DMS153 treated with DMSO at 0.1 percent for 48 hours (cell line): ENCODE data around the gene BNIP3.
A peak's percentile ranks its signal among the peaks of the same experiment; 100 is the strongest.

Experiments used
- DNase-seq: peaks from one replicate; lab custom pipeline; 2025; ENCODE audit not compliant: unreplicated experiment; lab: John Stamatoyannopoulos, UW

The BNIP3 gene, protein sequence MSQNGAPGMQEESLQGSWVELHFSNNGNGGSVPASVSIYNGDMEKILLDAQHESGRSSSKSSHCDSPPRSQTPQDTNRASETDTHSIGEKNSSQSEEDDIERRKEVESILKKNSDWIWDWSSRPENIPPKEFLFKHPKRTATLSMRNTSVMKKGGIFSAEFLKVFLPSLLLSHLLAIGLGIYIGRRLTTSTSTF

DNA sequence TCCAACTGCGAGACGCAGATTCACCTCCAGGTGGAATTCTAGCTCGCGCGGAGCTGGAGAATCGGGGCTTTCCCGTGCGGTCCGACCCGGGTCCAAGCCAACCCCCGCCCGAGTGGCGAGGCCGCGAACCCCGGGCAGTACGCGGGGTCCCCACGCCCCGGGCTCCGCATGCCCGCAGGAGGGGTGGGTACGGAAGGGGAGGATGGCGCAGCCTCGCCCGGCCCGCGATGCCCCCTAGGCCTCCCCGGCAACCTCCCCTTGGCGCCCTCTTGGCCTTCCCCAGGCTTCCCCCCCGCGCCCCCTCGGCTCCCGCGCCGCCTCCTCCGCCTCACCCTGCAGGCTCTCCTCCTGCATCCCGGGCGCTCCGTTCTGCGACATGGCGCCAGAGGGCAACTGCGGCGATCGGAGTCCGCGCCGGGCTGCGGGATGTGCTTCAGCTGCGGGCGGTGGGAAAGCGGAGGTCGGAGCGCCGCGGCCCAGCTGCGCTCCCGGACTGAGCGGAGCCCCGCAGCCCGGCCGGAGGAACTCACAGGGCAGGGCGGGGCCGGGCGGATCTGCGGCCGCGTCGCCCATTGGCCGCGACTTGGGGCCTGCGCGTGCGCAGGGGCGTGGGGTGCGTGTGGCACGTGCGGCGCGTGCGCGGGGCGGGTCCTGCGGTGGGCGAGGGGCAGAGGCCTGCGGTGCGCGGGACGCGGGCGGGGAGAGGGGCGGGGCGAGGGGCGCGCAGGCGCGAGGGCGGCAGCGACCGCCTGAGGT lies at the start of gene BNIP3:
Gene BNIP3, minus strand, starts transcription at position 495 of the 756 bp plus-strand sequence. Its CDS starts 117 bp downstream, at position 378.
- DNase-seq: peak; percentile 86

DNA sequence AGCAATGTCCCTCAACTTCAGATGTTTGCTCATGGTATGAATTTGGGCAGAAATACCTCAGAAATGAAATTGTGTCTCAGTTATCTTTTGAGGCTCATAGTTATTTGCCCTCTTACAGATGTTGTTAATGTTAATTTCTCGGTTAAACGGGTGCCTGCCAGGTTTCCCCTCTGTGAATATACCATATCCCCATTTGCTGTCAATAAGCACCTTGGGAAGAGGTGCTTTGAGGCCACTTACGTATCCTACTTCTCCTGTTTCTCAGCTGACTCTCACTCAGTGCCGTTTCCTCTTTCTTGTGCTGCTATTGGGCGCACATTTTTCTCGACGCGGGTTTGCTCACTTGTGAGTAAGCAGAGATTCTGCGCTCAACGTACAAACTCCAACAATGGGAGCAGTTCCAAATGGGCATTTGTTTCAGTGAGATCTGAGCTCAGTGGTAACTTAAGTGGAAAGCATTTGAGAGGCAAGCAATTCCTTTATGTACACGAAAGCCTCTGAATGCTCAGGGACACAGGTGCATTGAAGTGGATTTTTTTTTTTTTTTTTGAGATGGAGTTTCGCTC lies 49.3 kb upstream of the BNIP3 start:
- DNase-seq: no peak

DNA sequence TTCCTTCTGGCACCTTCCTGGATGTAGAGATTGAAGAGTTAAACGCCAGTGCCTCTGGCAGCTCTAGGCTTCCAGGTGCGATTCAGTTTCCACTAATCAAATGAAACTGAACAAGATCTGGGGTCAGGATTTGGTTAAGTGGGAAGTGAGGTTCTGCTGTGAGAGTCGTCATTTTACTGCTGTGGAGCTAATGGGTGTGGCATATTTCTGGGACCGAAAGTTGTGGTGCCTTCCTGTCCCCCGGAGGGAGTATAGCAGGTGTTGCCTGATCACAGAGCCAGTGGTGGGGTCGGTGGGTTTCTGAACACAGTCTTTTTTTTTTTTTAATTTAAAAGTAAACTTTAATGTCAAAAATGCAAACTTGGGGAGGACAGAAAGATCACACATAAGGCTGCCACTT lies 47.0 kb upstream of the BNIP3 start:
- no peak for DNase-seq

DNA sequence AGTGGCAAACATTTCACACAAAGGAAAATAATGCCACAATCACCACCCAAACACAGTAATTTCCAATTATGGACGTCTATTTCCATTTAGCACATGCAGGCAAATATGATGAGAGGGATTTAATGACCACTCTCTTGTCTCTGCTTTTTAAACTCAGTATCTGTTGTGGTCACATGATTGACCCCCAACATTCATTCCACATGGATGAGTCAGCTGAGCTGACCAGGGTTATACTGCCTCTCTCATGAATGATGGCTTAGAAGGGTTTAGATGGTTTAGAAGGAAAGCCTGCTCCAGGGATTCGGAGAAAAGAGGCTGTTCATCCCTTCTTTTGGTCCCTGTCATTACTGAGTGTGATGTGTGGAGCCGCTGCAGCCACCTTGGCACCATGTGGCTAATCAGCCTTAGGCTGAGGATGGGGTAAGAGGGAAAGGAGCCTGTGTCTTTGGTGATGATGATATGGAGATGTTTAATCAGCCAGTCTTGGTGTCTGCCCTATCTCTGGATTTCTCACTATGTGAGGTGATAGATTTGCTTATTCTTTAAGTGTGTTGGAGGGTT lies 45.8 kb upstream of the BNIP3 start:
- no peak for DNase-seq

DNA sequence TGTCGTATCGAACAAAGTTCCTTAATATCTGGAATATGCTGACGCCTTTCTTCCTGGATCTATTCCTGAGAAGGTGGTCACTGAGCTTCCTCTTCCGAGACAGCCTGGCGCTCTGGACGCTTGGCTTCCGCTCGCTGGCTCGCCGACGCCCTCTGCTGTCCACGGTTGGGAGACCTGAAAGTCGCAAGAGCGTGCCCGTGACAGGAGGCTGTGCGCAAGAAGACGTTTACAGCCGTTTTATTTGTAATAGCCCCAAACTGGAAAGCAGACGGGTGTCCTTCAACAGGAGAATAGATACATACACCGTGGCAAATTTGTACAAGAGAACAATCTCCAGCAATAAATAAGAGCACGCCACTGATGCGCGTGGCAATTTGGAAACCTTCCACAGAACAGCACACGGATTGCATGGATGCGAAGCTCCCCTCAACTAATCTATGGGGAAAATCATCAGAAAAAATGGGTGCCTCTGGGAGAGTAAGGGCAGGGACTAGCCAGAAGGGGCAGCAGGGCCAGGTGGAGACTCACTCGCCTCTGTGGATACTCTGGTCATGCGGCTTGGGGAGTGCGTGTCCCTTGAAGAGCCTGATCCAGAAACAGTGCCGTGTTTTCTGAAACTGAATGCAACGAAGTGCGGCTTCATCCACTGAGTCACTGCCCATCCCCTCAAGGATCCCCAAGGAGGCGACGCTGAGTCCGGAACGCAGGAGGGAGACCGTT lies 41.5 kb upstream of the BNIP3 start:
- peak; percentile 81 for DNase-seq

DNA sequence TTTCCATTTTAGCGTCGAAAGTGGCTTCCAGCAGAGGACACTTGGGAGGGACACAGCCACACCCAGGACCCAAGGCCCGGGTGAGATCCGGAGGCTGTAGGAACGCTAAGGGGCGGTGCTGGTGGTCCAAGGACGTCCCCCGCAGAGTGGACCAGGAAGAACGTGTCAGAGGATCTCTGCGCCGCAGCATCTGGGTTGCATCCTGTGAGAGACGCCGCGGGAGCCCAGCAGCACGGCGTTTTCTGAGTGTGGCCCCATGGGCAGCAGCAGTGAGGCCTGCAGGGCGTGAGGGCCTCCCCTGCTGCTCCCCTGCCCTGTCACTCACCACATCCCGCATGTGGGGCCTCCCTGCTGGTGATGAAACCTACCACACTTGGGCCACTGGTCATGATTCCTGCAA lies 40.5 kb upstream of the BNIP3 start:
- no peak for DNase-seq

DNA sequence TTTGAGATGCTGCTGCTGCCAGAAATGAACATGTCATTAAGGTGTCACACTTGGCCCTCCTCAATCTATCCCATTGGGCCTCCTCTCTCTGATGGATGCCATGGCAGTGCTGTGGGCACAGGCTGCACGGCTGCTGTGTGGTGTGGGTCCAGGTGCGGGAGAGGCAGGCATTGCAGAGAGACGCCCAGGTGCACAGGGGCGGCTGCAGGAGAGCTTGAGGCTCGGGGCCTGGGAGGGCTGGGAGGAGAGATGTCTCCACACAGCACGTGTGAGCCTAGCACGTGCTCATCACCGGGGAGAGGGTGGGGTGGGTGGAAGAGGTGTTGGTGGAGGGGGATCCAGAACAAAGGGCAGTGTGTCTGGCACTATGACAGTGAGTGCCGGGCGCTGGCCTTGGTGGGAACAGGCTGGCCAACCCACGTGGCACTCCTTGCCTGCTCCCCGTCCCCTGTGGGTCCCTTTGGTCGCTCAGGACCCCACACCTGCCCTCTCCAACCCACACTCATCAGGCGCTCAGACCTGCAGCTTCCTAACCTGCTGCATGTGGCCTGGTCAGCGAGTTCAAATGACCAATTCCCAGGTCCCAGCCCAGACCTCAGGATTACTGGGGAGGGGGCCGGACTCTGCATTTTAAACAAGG lies 39.9 kb upstream of the BNIP3 start:
- DNase-seq: no peak

DNA sequence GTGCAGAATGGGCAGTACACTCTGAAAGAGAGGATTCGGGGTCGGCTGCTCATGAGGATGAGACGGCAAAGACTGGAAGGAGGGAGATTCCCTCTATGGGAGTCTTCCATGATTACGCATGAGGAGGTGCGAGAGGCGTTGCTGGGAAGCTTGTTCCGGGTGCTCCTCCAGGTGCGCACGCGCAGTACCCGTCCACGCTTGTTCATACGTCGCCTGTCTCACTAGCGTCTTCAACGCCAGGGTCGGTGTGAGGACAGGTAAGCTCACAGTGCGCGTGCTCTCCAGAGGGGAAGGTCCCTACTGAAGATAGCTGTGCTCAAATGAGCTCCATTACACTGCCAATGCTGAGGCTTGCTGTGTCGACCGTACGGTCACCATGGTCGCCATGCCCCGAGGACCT lies 39.3 kb upstream of the BNIP3 start:
- DNase-seq: no peak

DNA sequence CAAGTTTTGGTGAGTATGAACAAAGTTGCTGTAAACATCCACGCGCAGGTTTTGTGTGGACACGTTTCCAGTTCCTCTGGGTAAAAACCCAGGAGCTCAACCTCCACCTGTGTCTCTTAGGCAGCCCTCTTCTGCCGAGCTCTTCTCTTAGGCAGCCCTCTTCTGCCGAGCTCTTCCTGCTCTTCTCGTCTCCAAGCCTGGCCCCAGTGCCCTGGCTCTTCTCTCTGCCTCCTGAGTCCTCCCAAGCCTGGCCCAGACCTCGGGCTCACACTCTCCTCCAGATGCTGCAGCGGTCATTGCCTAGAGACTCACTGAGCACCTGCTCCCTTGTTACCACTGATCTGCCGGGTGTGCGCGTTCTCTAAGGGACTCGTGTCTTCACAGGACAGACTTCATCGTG lies 38.7 kb upstream of the BNIP3 start:
- DNase-seq: no peak

DNA sequence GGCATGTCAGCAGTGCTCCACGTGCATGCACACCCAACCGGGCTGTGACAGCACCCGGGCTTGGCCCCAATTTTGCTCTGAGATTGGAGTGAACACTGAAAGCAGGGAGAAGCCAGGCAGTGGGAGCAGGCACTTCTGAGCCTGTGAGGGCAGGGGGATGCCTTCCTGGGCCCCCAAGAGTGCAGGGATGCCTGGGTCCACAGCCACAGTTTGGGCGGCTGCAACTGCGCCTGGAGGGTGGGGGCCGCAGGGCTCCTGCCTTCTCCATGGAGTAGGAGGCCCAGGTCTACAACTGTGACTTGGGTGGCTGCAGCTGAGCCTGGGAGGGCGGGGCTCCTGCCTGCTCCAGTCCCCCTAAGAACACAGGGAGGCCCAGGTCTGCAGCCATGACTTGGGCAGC lies 37.6 kb upstream of the BNIP3 start:
- DNase-seq: no peak

DNA sequence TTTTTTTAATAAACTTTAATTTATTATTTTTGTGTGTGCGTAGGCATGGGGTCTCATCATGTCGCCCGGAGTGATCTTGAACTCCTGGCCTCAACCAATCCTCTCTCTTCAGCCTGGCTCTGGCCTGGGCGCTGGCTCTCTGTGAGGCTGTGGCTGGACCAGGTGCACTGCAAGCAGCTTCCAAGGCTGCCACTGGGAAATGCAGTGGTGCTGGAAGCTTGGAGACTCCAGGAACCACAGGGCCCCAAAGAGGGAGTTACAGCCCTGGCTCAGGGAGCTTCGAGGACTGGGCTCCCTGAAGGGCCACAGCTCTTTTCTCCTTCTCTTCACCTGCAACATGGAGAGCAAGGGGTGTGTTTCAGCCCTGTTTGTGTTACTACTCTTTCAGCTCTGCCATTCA lies 36.7 kb upstream of the BNIP3 start:
- DNase-seq: no peak

DNA sequence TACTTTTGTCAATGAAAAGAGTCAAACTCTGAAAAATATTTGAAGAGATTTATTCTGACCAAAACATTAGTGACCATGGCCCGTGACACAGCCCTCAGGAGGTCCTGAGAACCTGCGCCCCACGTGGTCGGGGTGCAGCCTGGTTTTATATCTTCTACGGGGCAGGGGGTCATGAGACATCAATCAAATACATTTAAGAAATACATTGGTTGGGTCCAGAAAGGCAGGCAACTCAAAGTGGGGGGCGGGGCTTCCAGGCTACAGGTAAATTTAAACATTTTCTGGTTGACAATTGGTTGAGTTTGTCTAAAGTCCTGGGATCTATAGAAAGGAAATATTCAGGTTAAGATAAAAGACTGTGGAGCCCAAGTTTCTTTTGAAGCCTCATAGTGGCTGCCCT lies 34.8 kb upstream of the BNIP3 start:
- DNase-seq: no peak

DNA sequence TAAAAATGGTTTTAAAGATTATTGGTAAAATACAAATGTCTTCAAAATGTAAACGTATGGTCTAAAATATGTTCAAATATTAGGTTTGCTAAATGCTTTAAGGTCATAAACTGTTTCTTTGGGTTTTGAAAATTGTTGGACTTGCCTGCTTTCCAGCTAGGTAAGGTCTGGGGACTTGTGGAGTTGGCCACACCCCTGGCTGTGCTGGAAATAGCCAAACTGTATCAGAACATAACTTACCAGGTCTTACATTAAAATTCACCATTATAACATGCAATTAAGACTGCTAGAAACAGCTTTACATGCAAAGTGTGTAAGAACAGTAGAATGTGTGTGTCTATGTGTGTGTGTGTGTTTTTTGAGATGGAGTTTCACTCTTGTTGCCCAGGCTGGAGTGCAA lies 29.7 kb upstream of the BNIP3 start:
- DNase-seq: no peak

DNA sequence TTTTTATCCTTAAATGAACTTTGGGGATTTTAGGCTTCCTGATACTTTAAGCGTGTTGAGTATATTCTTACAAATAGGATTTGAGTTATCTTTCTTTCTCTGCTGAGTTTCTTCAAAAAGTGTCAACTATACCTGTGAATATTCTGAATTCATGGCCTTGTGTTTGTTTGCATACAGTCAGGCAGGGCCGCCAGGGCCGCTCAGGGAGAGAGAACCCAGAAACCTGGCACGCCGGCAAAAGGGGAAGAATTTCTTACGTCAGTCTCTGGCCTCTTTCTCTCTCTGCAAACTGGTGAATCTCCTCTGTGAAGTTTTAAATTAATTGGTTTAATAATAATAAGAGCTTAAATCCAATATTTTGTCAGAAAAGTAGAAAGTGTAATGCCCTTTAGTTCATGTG lies 29.3 kb upstream of the BNIP3 start:
- no peak for DNase-seq

DNA sequence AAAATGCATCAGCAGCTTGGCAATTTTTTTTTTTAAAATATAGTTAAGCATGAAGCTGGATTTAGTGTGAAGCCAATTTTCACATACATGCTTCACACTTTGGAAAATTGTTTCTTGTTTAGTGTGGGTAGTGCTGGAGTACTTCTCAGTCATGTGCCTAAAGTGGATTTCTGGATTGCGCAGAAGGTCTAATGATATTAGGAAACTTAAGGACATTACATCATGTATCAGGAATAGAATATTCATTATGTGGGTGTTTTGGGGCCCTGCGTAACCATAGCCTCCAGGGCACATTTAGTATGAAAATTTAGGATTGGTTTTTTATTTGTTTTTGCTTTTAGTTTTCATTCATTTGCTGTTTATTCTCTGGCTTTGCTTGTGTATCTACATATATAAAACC lies 28.8 kb upstream of the BNIP3 start:
- DNase-seq: no peak

DNA sequence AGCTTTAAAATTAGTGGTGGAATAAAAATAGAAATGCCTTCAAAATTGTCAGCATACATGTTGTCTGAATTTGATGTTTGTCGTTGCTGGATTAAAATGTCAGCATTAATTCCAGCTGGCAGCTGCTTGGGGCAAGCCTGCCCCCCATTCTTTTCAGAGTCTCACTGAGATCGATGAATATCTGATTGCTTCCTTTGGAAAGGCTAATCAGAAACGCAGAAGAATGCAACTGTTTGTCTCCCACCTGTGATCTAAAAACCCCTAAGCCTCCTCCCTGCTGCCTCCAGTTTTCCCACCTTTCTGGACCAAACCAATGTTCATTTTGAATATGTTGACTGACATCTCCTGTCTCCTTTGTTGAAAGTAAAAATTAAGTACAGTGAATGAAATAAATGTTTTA lies 27.9 kb upstream of the BNIP3 start:
- DNase-seq: no peak

DNA sequence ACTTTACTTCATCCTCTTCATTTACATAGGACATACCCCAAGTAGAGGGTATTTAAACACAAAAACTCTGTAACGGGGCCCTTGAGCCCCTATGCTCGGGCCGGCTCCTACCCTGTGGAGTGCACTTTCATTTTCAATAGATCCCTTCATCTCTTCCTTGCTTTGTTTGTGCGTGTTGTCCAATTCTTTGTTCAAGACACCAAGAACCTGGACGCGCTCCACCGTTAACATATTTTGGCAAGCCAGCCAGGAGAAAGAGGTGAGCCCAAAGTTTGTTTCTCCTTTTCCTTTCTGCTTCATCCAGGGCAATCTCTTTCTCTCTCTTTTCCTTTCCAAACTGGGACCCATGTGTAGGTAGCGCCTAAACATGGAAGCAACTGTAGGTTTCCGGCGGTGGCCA lies 26.0 kb upstream of the BNIP3 start:
- no peak for DNase-seq

DNA sequence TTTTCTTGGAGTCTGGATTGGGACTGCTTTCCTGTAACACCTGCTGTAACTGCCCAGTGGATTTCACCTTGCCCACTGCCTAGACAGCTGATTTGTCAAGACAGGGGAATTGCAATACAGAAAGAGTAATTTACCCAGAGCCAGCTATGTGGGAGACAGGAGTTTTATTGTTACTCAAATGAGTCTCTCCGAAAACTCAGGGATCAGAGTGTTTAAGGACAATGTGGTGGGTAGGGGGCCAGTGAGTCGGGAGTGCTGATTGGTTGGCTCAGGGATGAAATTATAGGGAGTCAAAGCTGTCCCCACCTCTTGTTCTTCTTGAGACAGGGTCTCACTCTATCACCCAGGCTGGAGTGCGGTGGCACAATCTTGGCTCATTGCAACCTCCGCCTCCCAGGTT lies 25.2 kb upstream of the BNIP3 start:
- no peak for DNase-seq

DNA sequence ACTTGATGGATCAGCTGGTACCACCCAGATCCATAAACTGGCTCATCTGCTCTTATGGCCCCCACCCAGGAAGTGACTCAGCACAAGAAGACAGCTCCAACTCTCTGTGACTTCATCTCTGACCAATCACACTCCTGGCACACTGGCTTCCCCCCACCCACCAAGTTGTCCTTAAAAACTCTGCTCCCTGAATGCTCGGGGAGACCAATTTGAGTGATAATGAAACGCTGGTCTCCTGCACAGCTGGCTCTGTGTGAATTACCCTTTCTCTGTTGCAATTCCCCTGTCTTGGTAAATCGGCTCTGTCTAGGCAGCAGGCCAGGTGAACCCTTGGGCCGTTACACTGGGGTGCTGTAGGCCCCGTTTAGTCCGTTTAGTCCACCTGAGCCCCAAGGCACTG lies 23.4 kb upstream of the BNIP3 start:
- DNase-seq: no peak

DNA sequence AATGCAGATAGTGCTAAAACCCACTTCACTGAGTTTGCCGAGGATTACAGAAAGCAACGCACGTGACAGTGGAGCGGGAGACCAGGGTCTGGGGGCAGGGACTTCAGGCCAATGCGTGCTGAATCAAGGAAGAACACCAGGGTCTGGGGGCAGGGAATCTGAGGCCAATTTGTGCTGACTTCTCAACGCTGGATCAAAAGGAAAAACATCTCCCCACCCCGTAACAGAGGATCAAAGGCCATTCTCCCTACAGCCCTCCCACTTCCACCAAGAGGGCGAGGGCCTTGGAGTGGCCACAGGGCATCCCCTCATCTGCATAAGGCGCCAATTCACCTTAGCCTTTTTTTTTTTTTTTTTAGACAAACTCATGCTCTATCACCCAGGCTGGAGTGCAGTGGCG lies 22.3 kb upstream of the BNIP3 start:
- DNase-seq: no peak

DNA sequence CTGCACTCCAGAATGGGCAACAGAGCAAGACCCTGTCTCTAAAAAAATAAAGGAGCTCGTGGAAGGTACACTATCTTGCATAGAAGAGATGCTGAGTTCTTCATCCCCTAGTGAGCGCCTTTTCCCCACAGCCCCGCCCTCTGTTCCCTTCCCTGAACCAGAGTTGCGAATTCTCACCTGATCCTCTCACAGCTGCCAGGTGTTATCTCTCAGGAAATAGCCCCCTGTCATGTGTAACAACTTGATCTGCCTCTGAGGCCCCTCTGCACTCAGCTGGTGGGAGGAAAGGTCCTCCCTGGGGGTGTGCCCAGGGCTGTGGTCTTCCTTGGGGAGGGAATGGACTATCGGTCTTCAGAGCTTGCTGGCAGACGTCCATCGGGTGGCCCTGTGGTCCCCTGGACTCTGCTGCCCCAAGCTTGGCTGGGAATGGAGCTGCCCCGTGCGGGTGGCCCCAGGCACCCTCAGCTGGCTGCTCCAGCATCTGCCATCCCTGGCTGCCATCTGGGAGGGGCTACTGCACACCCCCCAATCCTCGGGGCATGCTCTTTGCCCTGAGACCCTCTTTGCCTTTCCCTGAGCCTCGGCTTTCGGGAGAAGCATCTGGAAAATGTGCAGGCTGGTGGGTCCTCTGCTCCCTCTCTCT lies 21.7 kb upstream of the BNIP3 start:
- no peak for DNase-seq
